Posterior cingulate gyrus (tissue), 11 donors: Measurements from ENCODE around the gene RWDD1.
A peak's percentile ranks its signal among the peaks of the same experiment; 100 is the strongest.
"Not testable (repeated sequence)": the region's sequence is repeated elsewhere in the genome, so short reads cannot be mapped to it uniquely, and the experiment has no call there.

ENCODE experiments used
- DNase-seq, 10 donors: peaks; one replicate each; pipeline versions ENCODE4 v3.0.0 to v3.0.0-alpha.2; 2020 to 2021; ENCODE audit warnings: mixed read lengths in 3 of 10
- intact Hi-C: fragments of 100-400 bp; cut with DNase I; formaldehyde crosslinking; loops from one replicate; pipeline ENCODE4 v1.15.1; 2023

Gene RWDD1

GRCh38 chr6:116595247-116595646, 23.9 kb downstream of the RWDD1 start:
- DNase-seq = no peak
- intact Hi-C loops = no loop called here

DNA sequence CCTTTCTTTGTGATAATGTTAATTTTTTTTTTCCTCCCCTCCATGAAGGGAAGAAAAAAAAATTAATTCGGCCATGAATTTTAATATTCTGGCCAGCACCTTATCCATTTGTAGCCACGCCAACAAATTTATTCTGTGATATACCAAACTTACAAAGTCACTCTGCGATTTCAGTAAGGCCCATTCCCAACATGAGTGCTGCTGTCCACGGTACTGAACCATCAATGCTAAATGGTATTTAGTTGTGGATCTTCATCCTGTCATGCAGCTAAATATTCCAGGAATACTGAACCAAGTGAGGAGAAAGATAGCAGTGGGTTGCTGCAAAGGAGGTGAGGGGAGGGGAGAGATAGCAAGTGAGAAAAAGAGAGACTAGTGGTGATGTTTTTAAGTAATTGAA, 25.5 kb downstream of the RWDD1 start:
- intact Hi-C loops = no loop called here
- DNase-seq = no peak

DNA sequence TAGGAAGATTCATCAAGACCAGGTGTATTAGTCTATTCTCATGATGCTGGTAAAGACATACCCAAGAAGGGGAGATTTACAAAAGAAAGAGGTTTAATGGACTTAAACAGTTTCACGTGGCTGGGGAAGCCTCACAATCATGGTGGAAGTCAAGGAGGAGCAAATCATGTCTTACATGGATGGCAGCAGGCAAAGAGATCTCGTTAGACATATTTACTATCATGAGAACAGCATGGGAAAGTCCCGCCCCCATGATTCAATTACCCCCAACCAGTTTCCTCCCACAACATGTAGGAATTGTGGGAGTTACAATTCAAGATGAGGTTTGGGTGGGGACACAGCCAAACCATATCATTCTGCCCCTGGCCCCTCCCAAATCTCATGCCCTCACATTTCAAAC, 32.6 kb downstream of the RWDD1 start:
- DNase-seq, intact Hi-C loops: not testable (repeated sequence)

GRCh38 chr6:116604868-116605267, 33.6 kb downstream of the RWDD1 start:
- intact Hi-C loops, DNase-seq: not testable (repeated sequence)

GRCh38 chr6:116605935-116606334, 34.6 kb downstream of the RWDD1 start:
- intact Hi-C loops = no loop called here
- DNase-seq = no peak

GRCh38 chr6:116611056-116611455, 39.8 kb downstream of the RWDD1 start:
- DNase-seq = no peak
- intact Hi-C loops = no loop called here

- intact Hi-C loops = loop anchor here (2.0 kb wide), 1 partner anchor 45 kb away; the partner anchor contains the start of gene RWDD1
- peak; percentile 66 to 98 (median 86) for DNase-seq
Measured at GRCh38 chr6:116615937-116616736, 44.8 kb downstream of the RWDD1 start, which contains the start of gene RSPH4A. TSS of gene RSPH4A (plus strand) at chr6:116616479. CDS start at chr6:116616624, 145 bp downstream.

GRCh38 chr6:116616737-116617053, 45.4 kb downstream of the RWDD1 start:
- peak in 7 of 10 donors; percentile 9 to 86 (median 26) for DNase-seq
- intact Hi-C loops = loop anchor here (2.0 kb wide), 1 partner anchor 46 kb away; the partner anchor contains the start of gene RWDD1

DNA sequence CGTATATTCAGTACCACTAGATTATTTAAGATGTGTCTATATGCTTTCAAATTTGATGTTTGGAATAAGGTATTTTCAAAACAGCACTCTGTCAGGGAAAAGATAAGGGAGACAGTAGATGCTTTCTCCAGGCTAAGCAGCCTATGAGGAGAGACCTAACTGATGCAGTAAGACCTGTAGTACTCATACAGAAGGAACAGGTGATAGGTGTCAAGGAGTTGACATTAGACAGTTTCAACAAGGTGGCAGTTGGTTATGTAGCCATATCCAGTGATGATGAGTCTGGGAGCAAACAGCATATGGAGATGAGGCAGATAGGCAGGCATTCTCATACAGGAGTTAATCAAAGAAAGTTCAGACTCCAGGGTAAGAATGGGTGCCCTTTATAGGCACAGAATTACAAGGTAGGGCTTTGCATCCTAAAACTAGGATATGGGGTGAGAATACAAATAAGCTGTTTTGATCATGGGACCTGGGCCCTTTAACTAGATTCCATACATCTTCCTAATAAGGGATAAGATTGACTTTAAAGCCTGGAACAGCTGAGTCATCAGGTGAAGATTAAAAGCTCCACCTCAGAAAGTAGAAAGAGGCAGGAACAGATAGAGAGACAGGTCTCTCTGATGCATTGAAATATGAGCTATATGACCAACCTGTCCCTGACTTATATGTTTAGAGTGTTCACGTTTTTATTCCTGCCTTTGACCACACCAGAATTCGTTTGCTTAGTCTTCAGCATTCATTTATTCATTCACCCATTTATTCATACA, 52.9 kb downstream of the RWDD1 start:
- intact Hi-C loops = no loop called here
- no peak for DNase-seq

DNA sequence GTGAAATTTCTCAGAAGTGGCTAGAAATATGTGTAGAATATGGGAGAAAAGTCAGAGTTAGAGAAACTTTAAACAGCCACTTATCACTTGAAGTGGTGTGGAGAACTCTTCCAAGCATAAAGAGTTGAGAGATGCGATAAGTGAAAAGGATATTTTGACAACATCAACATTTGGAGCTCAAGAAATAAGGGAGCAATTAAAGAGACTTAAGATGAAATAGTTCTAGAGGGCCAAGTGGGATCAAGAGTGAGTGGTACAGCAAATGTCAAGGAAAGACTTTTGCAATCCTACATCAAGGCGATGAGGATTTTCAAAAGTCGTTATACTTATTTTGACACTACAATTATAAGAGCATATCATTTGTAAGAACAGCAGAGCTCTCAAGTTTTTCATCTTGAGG, 54.6 kb downstream of the RWDD1 start:
- intact Hi-C loops = no loop called here
- DNase-seq = no peak

DNA sequence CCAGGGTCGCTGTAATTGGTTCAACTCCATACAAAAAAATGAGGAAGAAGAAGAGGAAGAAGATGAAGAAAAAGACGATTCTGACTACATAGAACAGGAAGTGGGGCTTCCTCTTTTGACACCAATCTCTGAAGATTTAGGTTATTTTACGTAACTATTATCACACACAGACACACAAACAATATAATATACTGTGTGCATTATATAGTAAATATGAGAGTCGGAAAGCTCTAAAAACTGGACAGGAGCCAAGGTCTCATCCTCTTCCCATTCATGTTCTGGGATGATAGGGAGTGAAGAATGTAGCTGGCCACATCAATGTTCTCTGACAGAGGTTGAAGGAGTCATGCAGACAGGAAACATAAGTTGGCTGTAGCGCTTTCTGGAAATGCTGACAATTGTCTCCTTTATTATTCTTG, 58.3 kb downstream of the RWDD1 start:
- DNase-seq = no peak
- intact Hi-C loops = no loop called here

DNA sequence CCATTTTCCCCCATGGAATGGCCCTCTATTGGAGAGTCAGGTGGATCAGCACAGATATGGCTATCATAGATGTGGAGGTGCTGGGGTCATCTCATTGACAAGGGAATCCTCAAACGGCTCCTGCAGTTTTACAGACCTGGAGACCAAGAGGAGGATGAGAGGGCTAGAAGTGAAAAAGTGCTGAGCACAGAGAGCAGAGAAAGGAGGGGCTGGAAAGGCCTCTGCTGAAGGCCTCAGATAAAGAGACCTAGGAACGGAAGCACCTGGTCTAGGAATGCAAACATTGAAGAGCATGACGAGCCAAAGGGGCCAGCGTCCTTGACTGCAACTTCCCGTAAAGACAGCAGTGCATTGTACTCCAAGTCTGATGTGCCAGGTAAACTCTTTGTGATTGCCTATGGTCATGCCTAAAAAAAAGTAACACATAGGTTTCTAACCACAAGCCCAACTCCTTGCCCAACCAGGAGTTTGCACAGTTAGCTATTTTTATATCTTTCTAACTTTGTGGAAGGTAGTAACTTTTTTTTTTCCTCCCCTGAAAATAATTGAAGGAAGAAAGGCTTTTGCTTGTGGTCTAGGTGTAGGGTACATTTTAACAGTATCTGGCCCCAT, 60.2 kb downstream of the RWDD1 start:
- intact Hi-C loops = no loop called here
- DNase-seq = no peak

DNA sequence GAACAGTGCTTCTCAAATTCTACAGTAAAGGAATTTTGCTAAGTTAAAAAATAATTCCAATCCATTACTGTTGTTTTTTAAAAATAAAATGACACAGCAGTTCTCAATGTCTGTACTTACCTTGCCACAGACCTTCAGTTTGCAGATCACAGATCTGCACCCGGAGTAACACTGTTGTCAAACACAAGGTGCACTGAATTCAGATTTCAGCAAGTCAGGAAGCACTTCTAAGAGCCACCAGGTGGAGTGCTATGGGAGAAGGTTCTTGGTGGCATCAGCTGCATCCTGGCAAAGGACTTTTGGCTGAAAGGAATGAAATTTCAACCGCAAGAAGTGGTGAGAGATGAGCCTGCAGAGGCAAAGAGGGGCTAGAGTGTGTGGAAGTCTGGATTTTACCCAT, 62.4 kb downstream of the RWDD1 start:
- intact Hi-C loops = no loop called here
- no peak for DNase-seq
